Right lobe of liver (tissue), 4 donors: ENCODE data around the gene HPSE2.

Source experiments
- CTCF ChIP-seq, 4 donors: fragments of 200-600 bp in 3 of 4; fragments of 450-650 bp in 1 of 4; IDR thresholded peaks; one replicate each; pipeline versions ENCODE4 v1.5.1 to v1.8.0; 2016 to 2022; ENCODE audit warnings: antibody characterized with exemption in 4 of 4, mild to moderate bottlenecking in 2 of 4
- POLR2A ChIP-seq: fragments of 450-650 bp; IDR thresholded peaks from one replicate; pipeline ENCODE4 v1.6.1; 2017; ENCODE audit warnings: antibody characterized with exemption, mild to moderate bottlenecking
- donor health status: DM: no; HTN: no; CAD: no.
- donor health status: DM: no; HTN: no; CAD: no.
- donor health status: DM: no; HTN: yes; CAD: no.

- TF ChIP-seq CTCF (IDR thresholded peaks at IDR 0.05), result no peak
- TF ChIP-seq POLR2A, result no peak
Observed at GRCh38 chr10:99234791-99235657, 628 bp downstream of the HPSE2 start.
